Neutrophil (primary cell): Measurements from ENCODE around the gene SMIM13.

Experiments
- H3K27ac ChIP-seq: fragments of 200-600 bp; sonication (generic); 2 replicates; pipeline ENCODE4 v1.5.1; 2016; ENCODE audit warnings: mild to moderate bottlenecking, moderate library complexity
- H3K27me3 ChIP-seq: fragments of 200-600 bp; sonication (generic); 2 replicates; pipeline ENCODE4 v1.6.0; 2016; ENCODE audit warnings: mild to moderate bottlenecking
- H3K36me3 ChIP-seq: fragments of 200-600 bp; sonication (generic); 2 replicates; pipeline ENCODE4 v1.5.1; 2017
- H3K4me1 ChIP-seq, 2 experiments: fragments of 200-600 bp in 1 of 2; sonication (generic) in 1 of 2; 1 replicate in 1 of 2; 2 replicates in 1 of 2; pipeline versions ENCODE4 v1.5.1 to v1.6.1; 2013 to 2016; ENCODE audit warnings: low read depth in 1 of 2, low read length in 1 of 2, mild to moderate bottlenecking in 1 of 2, moderate library complexity in 1 of 2; ENCODE audit not compliant: control insufficient read depth in 1 of 2, insufficient read depth in 1 of 2
- H3K4me3 ChIP-seq, 2 experiments: fragments of 200-600 bp in 1 of 2; sonication (generic) in 1 of 2; 1 replicate in 1 of 2; 2 replicates in 1 of 2; pipeline ENCODE4 v1.5.1; 2013 to 2016; ENCODE audit warnings: low read depth in 1 of 2, low read length in 1 of 2, mild to moderate bottlenecking in 1 of 2, moderate library complexity in 1 of 2
- H3K9me3 ChIP-seq: fragments of 200-600 bp; sonication (generic); 2 replicates; pipeline ENCODE4 v1.5.1; 2016
- CTCF ChIP-seq: fragments of 200-600 bp; sonication (generic); IDR thresholded peaks from 2 replicates; pipeline ENCODE4 v1.5.1; 2016; ENCODE audit warnings: antibody characterized with exemption

Gene SMIM13

GRCh38 chr6:11139051-11139960 is 45.7 kb downstream of the SMIM13 start:
- H3K4me1 ChIP-seq, result peaks cover 14 to 18% of the 10 kb centered on the region in 2 experiments
- TF ChIP-seq CTCF, result no peak
- H3K27ac ChIP-seq, result no peak overlapping the region
- H3K27me3 ChIP-seq, result no peaks in the 10 kb centered on the region
- peaks cover 11% of the 10 kb centered on the region for H3K36me3 ChIP-seq
- H3K9me3 ChIP-seq, result no peaks in the 10 kb centered on the region
- no peak overlapping the region for H3K4me3 ChIP-seq

- H3K9me3 ChIP-seq, result no peaks in the 10 kb centered on the region
These were observed 46.4 kb downstream of the SMIM13 start for GRCh38 chr6:11140056-11140455.

GRCh38 chr6:11141295-11141694 is 47.7 kb downstream of the SMIM13 start:
- Histone ChIP-seq H3K36me3 (no peaks in the 10 kb centered on the region), H3K4me3 (no peak overlapping the region), H3K9me3 (no peaks in the 10 kb centered on the region), H3K4me1 (peaks cover 15 to 20% of the 10 kb centered on the region in 2 experiments), H3K27me3 (no peaks in the 10 kb centered on the region), H3K27ac (no peak overlapping the region)
- TF ChIP-seq CTCF, result no peak

More at GRCh38 chr6:11140056-11140455, 46.4 kb downstream of the SMIM13 start:
- Histone ChIP-seq H3K27me3 (no peaks in the 10 kb centered on the region), H3K36me3 (peaks cover 7% of the 10 kb centered on the region), H3K27ac (no peak overlapping the region), H3K4me1 (peaks cover 15 to 20% of the 10 kb centered on the region in 2 experiments), H3K4me3 (no peak overlapping the region)
- TF ChIP-seq CTCF, result no peak

- Histone ChIP-seq H3K27me3 (no peaks in the 10 kb centered on the region), H3K4me3 (no peak overlapping the region), H3K36me3 (no peaks in the 10 kb centered on the region), H3K27ac (no peak overlapping the region), H3K4me1 (peaks cover 15 to 20% of the 10 kb centered on the region in 2 experiments), H3K9me3 (no peaks in the 10 kb centered on the region)
- TF ChIP-seq CTCF, result no peak
These were observed 48.8 kb downstream of the SMIM13 start for GRCh38 chr6:11142296-11143027.

- Histone ChIP-seq H3K36me3 (no peaks in the 10 kb centered on the region), H3K4me1 (peaks cover 15 to 20% of the 10 kb centered on the region in 2 experiments), H3K27me3 (no peaks in the 10 kb centered on the region), H3K27ac (peak overlapping the region; percentile 78), H3K4me3 (no peak overlapping the region), H3K9me3 (no peaks in the 10 kb centered on the region)
- TF ChIP-seq CTCF, result no peak
These were observed 50.0 kb downstream of the SMIM13 start for GRCh38 chr6:11143394-11144371.
